Thoracic aorta (tissue), 2 donors: ENCODE results near the gene ASAP2. TPM values are rescaled to one million over a fixed set of nuclear protein-coding genes. Genes with fewer than 3 reads are reported as not detected.

Experiments used
- ATAC-seq: fragments of 150-250 bp; one replicate; pipeline ENCODE4 v1.8.0; 2017; ENCODE audit warnings: low read depth; ENCODE audit not compliant: insufficient number of reproducible peaks, low FRiP score
- DNase-seq: peaks from one replicate; pipeline ENCODE4 v3.0.0-alpha.2; 2020; ENCODE audit warnings: low spot score
- H3K27ac ChIP-seq, 2 donors: fragments of 200-600 bp; sonication (generic); 1 replicate in 1 of 2; 2 replicates in 1 of 2; pipeline ENCODE4 v1.5.1; 2016; ENCODE audit warnings: mild to moderate bottlenecking in 2 of 2, moderate library complexity in 2 of 2
- H3K27me3 ChIP-seq: fragments of 200-600 bp; sonication (generic); replicated peaks from 2 replicates; pipeline ENCODE4 v1.6.0; 2016; ENCODE audit warnings: mild to moderate bottlenecking; ENCODE audit not compliant: insufficient read depth
- H3K36me3 ChIP-seq: fragments of 200-600 bp; sonication (generic); one replicate; pipeline ENCODE4 v1.5.1; 2016
- H3K4me1 ChIP-seq, 2 donors: fragments of 200-600 bp; sonication (generic); 1 replicate in 1 of 2; 2 replicates in 1 of 2; pipeline versions ENCODE4 v1.5.1 to v1.6.0; 2016; ENCODE audit warnings: low read depth in 2 of 2, mild to moderate bottlenecking in 1 of 2; ENCODE audit not compliant: control insufficient read depth in 1 of 2
- H3K4me3 ChIP-seq: fragments of 200-600 bp; sonication (generic); 2 replicates; pipeline ENCODE4 v1.5.1; 2016; ENCODE audit warnings: mild to moderate bottlenecking
- H3K9me3 ChIP-seq: fragments of 200-600 bp; sonication (generic); 2 replicates; pipeline ENCODE4 v1.5.1; 2016
- CTCF ChIP-seq: fragments of 200-600 bp; sonication (generic); IDR thresholded peaks from one replicate; pipeline ENCODE4 v1.5.1; 2019; ENCODE audit warnings: antibody characterized with exemption
- total RNA-seq, 2 donors: library from RNA; depleted of rRNA; stranded (reverse); fragments of >200 nt; gene quantifications; one replicate each; pipeline versions ENCODE4 v1.1.0 to v1.2.3, GENCODE V29; 2016

ASAP2 gene
- total RNA-seq, 2 donors from 2014 or later: 58.1 to 102 TPM

GRCh38 chr2:9269295-9269694, 62.7 kb downstream of the ASAP2 start:
- H3K36me3 ChIP-seq: no peaks in the 10 kb centered on the region
- no peak for TF ChIP-seq CTCF
- H3K4me1 ChIP-seq: peaks cover 12 to 14% of the 10 kb centered on the region in 2 donors

GRCh38 chr2:9269695-9270360, 63.2 kb downstream of the ASAP2 start:
- no peak for DNase-seq
- H3K27me3 ChIP-seq: no peaks in the 10 kb centered on the region

More at GRCh38 chr2:9269295-9269694, 62.7 kb downstream of the ASAP2 start:
- ATAC-seq: no peak
- DNase-seq: no peak
- Histone ChIP-seq H3K9me3 (no peaks in the 10 kb centered on the region), H3K4me3 (no peak overlapping the region), H3K27ac (no peak overlapping the region), H3K27me3 (no peaks in the 10 kb centered on the region)

GRCh38 chr2:9271091-9271490, 64.5 kb downstream of the ASAP2 start:
- no peak for DNase-seq
- H3K27ac ChIP-seq: no peak overlapping the region
- no peak for TF ChIP-seq CTCF
- ATAC-seq: no peak
- H3K27me3 ChIP-seq: no peaks in the 10 kb centered on the region
- H3K36me3 ChIP-seq: no peaks in the 10 kb centered on the region
- H3K4me3 ChIP-seq: no peak overlapping the region
- H3K4me1 ChIP-seq: peaks cover 12 to 25% of the 10 kb centered on the region in 2 donors
- H3K9me3 ChIP-seq: no peaks in the 10 kb centered on the region

More at GRCh38 chr2:9269695-9270360, 63.2 kb downstream of the ASAP2 start:
- H3K4me1 ChIP-seq: peaks cover 7 to 13% of the 10 kb centered on the region in 2 donors
- no peak for TF ChIP-seq CTCF
- H3K4me3 ChIP-seq: no peak overlapping the region
- ATAC-seq: no peak
- H3K36me3 ChIP-seq: no peaks in the 10 kb centered on the region
- H3K9me3 ChIP-seq: no peaks in the 10 kb centered on the region
- no peak overlapping the region for H3K27ac ChIP-seq

- Histone ChIP-seq H3K9me3 (no peaks in the 10 kb centered on the region), H3K4me3 (no peak overlapping the region), H3K27me3 (no peaks in the 10 kb centered on the region), H3K36me3 (no peaks in the 10 kb centered on the region), H3K27ac (no peak overlapping the region), H3K4me1 (peaks cover 12 to 31% of the 10 kb centered on the region in 2 donors)
- no peak for TF ChIP-seq CTCF
- DNase-seq (no peak), ATAC-seq (no peak)
Measured at GRCh38 chr2:9271691-9272090, 65.1 kb downstream of the ASAP2 start.

GRCh38 chr2:9273486-9274130, 67.0 kb downstream of the ASAP2 start:
- no peaks in the 10 kb centered on the region for H3K36me3 ChIP-seq

More at GRCh38 chr2:9273486-9274130, 67.0 kb downstream of the ASAP2 start:
- no peak overlapping the region for H3K27ac ChIP-seq
- no peak overlapping the region for H3K4me3 ChIP-seq
- H3K27me3 ChIP-seq: no peaks in the 10 kb centered on the region
- no peak for TF ChIP-seq CTCF
- DNase-seq (no peak), ATAC-seq (no peak)
- H3K4me1 ChIP-seq: peaks cover 16 to 46% of the 10 kb centered on the region in 2 donors
- no peaks in the 10 kb centered on the region for H3K9me3 ChIP-seq
